T-helper 2 cell treated with Interferon-gamma antibody and Interleukin-4, amounts not matched to agents 5 μg/mL and 100 μg/mL, for 36 hours (primary cell): ENCODE measurements around the gene CROCC2.
A peak's percentile ranks its signal among the peaks of the same experiment; 100 is the strongest.

ENCODE experiments used
- DNase-seq: peaks from one replicate; pipeline ENCODE4 v3.0.0; 2021; ENCODE audit warnings: low spot score
- H3K27ac Mint-ChIP-seq: one replicate; pipeline ENCODE4 v1.8.0; 2021; ENCODE audit warnings: mild to moderate bottlenecking, mixed read lengths
- H3K27me3 Mint-ChIP-seq: one replicate; pipeline ENCODE4 v1.8.0; 2021; ENCODE audit warnings: low read depth, mixed read lengths
- H3K36me3 Mint-ChIP-seq: one replicate; pipeline ENCODE4 v1.8.0; 2021; ENCODE audit warnings: low read depth, mixed read lengths
- H3K4me1 Mint-ChIP-seq: one replicate; pipeline ENCODE4 v1.8.0; 2021; ENCODE audit warnings: low read depth, mixed read lengths
- H3K4me3 Mint-ChIP-seq: one replicate; pipeline ENCODE4 v1.8.0; 2022; ENCODE audit warnings: mild to moderate bottlenecking, moderate library complexity, mixed read lengths
- H3K9me3 Mint-ChIP-seq: one replicate; pipeline ENCODE4 v1.8.0; 2021; ENCODE audit warnings: mixed read lengths

CROCC2 gene

GRCh38 chr2:241031436-241032165, 125.5 kb downstream of the CROCC2 start:
- DNase-seq: no peak
- Mint-ChIP-seq H3K4me3 (no peak overlapping the region), H3K36me3 (no peaks in the 10 kb centered on the region), H3K9me3 (peaks cover 10% of the 10 kb centered on the region), H3K27ac (no peak overlapping the region), H3K27me3 (no peaks in the 10 kb centered on the region), H3K4me1 (peaks cover 2% of the 10 kb centered on the region)

DNA sequence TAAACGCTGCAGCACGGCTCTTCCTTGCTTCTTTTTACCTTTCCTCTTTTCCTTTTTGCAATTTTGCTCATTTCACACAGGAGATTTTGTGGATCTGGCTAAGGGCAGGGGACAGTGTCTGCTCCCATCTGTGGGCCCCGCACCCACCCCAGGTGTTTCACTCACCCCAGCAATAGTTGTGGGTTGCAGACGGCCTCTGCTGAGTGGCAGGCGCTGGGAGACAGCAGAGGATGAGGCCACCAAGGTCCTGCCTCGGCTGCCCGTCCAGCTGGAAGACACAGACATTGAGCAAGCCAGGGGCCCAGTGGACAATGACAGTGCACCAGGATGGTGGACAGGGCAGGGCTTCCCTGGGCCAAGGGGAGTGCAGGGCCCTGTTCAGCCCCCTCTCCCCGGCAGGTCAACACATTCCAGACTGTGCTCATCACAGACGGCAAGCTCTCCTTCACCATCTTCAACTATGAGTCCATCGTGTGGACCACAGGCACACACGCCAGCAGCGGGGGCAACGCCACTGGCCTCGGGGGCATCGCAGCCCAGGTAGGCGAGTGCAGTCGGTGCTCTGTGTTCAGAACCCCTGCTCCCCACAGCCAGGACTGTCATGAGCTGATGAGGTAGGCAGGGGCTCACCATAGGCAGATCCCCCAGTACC, 127.3 kb downstream of the CROCC2 start:
- H3K27me3 Mint-ChIP-seq: no peaks in the 10 kb centered on the region
- no peak overlapping the region for H3K4me3 Mint-ChIP-seq
- H3K27ac Mint-ChIP-seq: no peak overlapping the region
- DNase-seq: no peak
- H3K9me3 Mint-ChIP-seq: peaks cover under 1% of the 10 kb centered on the region
- H3K4me1 Mint-ChIP-seq: peaks cover 9% of the 10 kb centered on the region
- peaks cover 2% of the 10 kb centered on the region for H3K36me3 Mint-ChIP-seq

DNA sequence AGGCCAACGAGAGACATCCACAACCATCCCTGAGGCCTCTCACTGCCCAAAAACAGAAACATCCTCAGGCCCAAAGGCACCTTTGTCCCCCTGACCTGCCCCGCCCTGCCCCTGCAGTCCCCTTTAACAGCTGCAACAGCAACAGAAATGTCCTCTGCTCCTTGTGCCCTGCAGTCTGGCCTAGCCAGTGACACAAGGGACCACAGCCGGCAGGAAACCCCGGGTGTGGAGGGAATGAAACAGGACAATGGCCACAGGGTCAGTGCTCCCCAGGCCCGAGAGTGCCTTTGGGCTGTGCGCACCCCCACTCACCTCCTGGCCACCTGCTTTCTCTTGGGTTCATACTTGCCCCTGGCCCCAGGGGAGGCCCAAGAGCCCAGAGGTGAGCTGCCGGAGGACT, 127.9 kb downstream of the CROCC2 start:
- H3K27ac Mint-ChIP-seq: no peak overlapping the region
- no peaks in the 10 kb centered on the region for H3K9me3 Mint-ChIP-seq
- H3K36me3 Mint-ChIP-seq: peaks cover 2% of the 10 kb centered on the region
- H3K4me3 Mint-ChIP-seq: no peak overlapping the region
- H3K4me1 Mint-ChIP-seq: peaks cover 13% of the 10 kb centered on the region
- H3K27me3 Mint-ChIP-seq: no peaks in the 10 kb centered on the region
- DNase-seq: no peak

DNA sequence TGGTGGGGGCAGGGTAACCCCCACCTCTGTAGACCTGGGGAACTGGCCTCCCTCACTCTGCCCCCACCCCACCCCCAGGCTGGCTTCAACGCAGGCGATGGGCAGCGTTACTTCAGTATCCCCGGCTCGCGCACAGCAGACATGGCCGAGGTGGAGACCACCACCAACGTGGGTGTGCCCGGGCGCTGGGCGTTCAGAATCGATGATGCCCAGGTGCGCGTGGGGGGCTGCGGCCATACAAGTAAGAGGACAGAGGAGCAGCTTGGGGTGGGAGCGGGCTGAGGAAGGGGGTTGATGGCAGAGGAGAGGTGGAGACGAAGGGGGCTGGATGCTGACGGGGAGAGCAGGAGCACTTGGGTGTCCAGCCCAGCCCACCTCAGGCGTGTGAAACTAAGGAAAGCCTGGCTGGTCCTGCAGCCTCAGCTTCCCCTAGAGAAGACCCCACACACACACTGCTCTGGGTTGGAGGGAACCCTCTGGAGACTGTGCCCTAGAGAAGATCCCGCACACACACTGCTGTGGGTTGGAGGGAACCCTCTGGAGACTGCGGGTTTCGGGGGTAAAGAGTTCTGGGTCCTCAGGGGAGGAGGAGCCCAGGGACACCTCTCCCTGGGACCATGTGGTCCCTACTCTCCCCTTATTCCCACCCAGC, 128.5 kb downstream of the CROCC2 start:
- H3K27ac Mint-ChIP-seq: no peak overlapping the region
- peaks cover 16% of the 10 kb centered on the region for H3K4me1 Mint-ChIP-seq
- H3K9me3 Mint-ChIP-seq: no peaks in the 10 kb centered on the region
- no peaks in the 10 kb centered on the region for H3K27me3 Mint-ChIP-seq
- no peak for DNase-seq
- peaks cover 2% of the 10 kb centered on the region for H3K36me3 Mint-ChIP-seq
- no peak overlapping the region for H3K4me3 Mint-ChIP-seq

- peaks cover 3% of the 10 kb centered on the region for H3K36me3 Mint-ChIP-seq
- no peaks in the 10 kb centered on the region for H3K9me3 Mint-ChIP-seq
- peaks cover 18% of the 10 kb centered on the region for H3K4me1 Mint-ChIP-seq
- no peak overlapping the region for H3K27ac Mint-ChIP-seq
- DNase-seq: no peak
- H3K4me3 Mint-ChIP-seq: peak overlapping the region; percentile 6
- no peaks in the 10 kb centered on the region for H3K27me3 Mint-ChIP-seq
Observed at GRCh38 chr2:241035142-241035817, 129.1 kb downstream of the CROCC2 start.

GRCh38 chr2:241035818-241036396, 129.8 kb downstream of the CROCC2 start:
- H3K27me3 Mint-ChIP-seq: no peaks in the 10 kb centered on the region
- H3K36me3 Mint-ChIP-seq: peaks cover 8% of the 10 kb centered on the region
- H3K9me3 Mint-ChIP-seq: no peaks in the 10 kb centered on the region
- peaks cover 22% of the 10 kb centered on the region for H3K4me1 Mint-ChIP-seq
- DNase-seq: peak; percentile 12
- H3K27ac Mint-ChIP-seq: peak overlapping the region; percentile 41
- H3K4me3 Mint-ChIP-seq: peak overlapping the region; percentile 89

- no peaks in the 10 kb centered on the region for H3K9me3 Mint-ChIP-seq
- peaks cover 26% of the 10 kb centered on the region for H3K4me1 Mint-ChIP-seq
- peak; percentile 68 for DNase-seq
- H3K4me3 Mint-ChIP-seq: peak overlapping the region; percentile 89
- peaks cover 10% of the 10 kb centered on the region for H3K36me3 Mint-ChIP-seq
- H3K27ac Mint-ChIP-seq: peak overlapping the region; percentile 41
- no peaks in the 10 kb centered on the region for H3K27me3 Mint-ChIP-seq
Observed at GRCh38 chr2:241036397-241036963, 130.3 kb downstream of the CROCC2 start.

DNA sequence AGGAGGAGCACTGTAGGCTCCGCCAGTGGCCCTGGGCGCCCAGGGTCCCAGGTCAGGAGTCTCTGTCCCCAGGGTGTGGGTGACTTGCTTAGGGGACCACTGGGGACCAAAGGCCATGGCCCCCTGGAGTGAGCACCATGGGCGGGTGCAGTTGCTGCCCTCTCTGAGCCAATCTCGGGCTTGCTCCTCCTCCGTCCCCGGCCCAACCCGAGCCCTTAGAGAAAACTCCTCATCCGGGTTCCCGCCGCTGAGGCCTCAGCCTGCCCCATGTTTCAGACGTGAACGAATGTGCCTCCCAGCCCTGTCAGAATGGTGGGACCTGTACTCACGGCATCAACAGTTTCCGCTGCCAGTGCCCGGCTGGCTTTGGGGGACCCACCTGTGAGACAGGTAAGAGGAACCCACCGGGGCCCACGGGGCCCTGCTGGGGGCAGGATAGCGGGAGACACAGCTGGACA, 130.9 kb downstream of the CROCC2 start:
- H3K27ac Mint-ChIP-seq: peak overlapping the region; percentile 31

GRCh38 chr2:241037498-241037897, 131.4 kb downstream of the CROCC2 start:
- peak overlapping the region; percentile 89 for H3K4me3 Mint-ChIP-seq
- H3K27me3 Mint-ChIP-seq: peaks cover 2% of the 10 kb centered on the region
- no peaks in the 10 kb centered on the region for H3K9me3 Mint-ChIP-seq
- H3K36me3 Mint-ChIP-seq: peaks cover 11% of the 10 kb centered on the region
- H3K4me1 Mint-ChIP-seq: peaks cover 32% of the 10 kb centered on the region
- H3K27ac Mint-ChIP-seq: peak overlapping the region; percentile 86
- no peak for DNase-seq

More for the DNA sequence above, 130.9 kb downstream of the CROCC2 start:
- DNase-seq: no peak
- Mint-ChIP-seq H3K4me3 (peak overlapping the region; percentile 89), H3K36me3 (peaks cover 11% of the 10 kb centered on the region), H3K4me1 (peaks cover 31% of the 10 kb centered on the region), H3K9me3 (no peaks in the 10 kb centered on the region), H3K27me3 (no peaks in the 10 kb centered on the region)

- no peaks in the 10 kb centered on the region for H3K9me3 Mint-ChIP-seq
- no peak for DNase-seq
- H3K4me1 Mint-ChIP-seq: peaks cover 39% of the 10 kb centered on the region
- H3K27ac Mint-ChIP-seq: no peak overlapping the region
- H3K27me3 Mint-ChIP-seq: peaks cover 11% of the 10 kb centered on the region
- peaks cover 17% of the 10 kb centered on the region for H3K36me3 Mint-ChIP-seq
- H3K4me3 Mint-ChIP-seq: peak overlapping the region; percentile 89
Observed at GRCh38 chr2:241038374-241039180, 132.4 kb downstream of the CROCC2 start.

- H3K27me3 Mint-ChIP-seq: peaks cover 18% of the 10 kb centered on the region
- H3K36me3 Mint-ChIP-seq: peaks cover 17% of the 10 kb centered on the region
- H3K9me3 Mint-ChIP-seq: no peaks in the 10 kb centered on the region
- peak overlapping the region; percentile 31 for H3K27ac Mint-ChIP-seq
- peak overlapping the region; percentile 38 for H3K4me3 Mint-ChIP-seq
- peaks cover 39% of the 10 kb centered on the region for H3K4me1 Mint-ChIP-seq
- DNase-seq: no peak
Observed at GRCh38 chr2:241039416-241039815, 133.3 kb downstream of the CROCC2 start.

DNA sequence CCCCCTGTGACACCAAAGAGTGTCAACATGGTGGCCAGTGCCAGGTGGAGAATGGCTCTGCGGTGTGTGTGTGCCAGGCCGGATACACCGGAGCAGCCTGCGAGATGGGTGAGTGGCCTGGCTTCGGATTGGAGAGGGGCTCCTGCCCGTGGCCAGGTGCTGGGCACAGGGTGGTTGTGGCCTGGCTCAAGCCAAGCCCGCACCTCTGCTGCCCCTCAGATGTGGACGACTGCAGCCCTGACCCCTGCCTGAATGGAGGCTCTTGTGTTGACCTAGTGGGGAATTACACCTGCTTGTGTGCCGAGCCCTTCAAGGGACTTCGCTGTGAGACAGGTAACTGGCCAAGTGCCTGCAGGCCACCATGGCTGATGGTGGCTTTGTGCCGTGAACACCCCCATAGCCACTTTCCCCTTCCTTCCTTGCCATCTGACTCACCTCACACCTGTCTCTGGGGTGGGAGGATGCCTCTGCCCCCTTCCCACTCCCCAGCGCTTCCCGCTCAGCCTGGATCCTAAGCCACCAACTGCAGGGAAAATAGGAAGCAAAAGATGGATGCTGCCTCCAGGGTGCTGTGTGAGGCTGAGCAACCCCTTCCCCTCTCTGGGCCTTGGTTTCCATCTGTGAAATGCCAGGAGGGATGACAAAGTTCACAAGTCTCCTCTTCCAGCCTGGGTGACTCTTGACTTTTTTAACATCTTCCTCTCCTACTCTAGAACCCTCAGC, 134.1 kb downstream of the CROCC2 start:
- Mint-ChIP-seq H3K36me3 (peaks cover 17% of the 10 kb centered on the region), H3K4me1 (peaks cover 39% of the 10 kb centered on the region), H3K9me3 (no peaks in the 10 kb centered on the region), H3K4me3 (peak overlapping the region; percentile 29), H3K27ac (no peak overlapping the region), H3K27me3 (peaks cover 18% of the 10 kb centered on the region)
- DNase-seq: no peak
